CD4-positive, alpha-beta T cell treated with Interleukin-2 at 100 ng/mL for 4 hours (primary cell): ENCODE data around the gene TSPAN9.
A peak's percentile ranks its signal among the peaks of the same experiment; 100 is the strongest.

Experiments used
- DNase-seq: peaks from one replicate; pipeline ENCODE4 v3.0.0-alpha.2; 2020; ENCODE audit warnings: low spot score

TSPAN9 gene

GRCh38 chr12:3189282-3189681 lies 112.1 kb downstream of the TSPAN9 start:
- DNase-seq, result no peak

DNA sequence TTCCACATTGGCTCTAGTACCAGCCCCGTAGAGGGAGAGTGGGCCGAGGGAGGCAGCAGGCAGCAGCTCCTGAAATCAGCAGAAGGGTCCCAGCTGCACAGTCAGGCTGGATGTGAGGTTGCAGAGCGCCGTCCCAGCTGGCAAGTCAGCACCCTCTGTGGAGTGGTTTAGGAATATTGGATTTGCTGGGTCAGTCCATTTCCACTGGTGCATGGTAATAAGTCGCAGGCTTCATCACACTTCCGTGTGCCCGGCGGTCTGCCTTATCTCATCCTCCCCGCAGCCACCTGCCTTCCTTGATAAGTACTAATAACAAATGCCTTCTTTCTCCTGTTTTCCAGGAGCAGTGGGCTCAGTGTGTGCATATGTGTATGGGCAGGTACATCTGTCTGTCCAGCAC lies 112.9 kb downstream of the TSPAN9 start:
- DNase-seq, result no peak

DNA sequence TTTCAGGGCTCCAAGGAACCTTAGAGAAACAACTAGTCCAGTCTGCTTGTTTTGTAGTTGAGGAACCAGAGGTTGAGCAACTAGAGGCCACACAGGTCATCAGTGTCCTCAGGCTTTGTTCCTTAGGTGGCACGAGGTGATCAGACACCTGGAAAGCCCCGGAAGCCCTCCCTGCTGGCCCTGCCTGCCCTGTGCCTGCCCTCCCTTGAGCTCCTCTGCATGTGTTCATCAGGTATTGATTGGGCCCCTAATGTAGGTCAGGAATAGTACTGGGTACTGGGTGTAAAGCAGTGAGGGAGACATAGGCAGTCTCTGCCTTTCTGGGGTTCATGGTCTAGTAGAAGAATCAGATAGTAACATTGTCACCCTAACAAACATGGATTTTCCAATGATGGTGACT lies 114.3 kb downstream of the TSPAN9 start:
- DNase-seq, result no peak

- DNase-seq, result no peak
Measured at GRCh38 chr12:3192221-3192620, 115.0 kb downstream of the TSPAN9 start.

GRCh38 chr12:3193131-3193530 lies 116.0 kb downstream of the TSPAN9 start:
- no peak for DNase-seq

GRCh38 chr12:3193755-3194154 lies 116.6 kb downstream of the TSPAN9 start:
- no peak for DNase-seq

DNA sequence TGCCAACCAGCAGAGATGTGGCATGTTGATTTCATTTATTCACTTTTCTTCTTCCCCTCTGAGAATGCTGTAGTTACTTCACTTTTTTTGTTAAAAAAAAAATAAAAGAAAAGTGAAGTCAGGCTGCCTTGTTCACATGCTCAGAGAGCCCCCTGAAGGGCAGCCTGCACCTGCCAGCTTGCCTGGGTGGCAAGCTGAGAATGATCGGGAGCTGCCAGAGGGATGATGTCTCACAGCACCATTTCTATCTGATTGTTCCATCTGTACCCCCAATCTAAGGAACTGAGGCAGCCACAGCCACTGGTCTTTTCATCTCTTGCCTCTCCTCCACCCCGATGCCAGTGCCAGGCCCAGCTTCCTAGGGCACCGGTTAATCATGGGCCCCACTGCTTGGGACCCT lies 118.2 kb downstream of the TSPAN9 start:
- DNase-seq, result no peak

- DNase-seq, result no peak
Measured at GRCh38 chr12:3195859-3196483, 118.8 kb downstream of the TSPAN9 start.

GRCh38 chr12:3196488-3196887 lies 119.3 kb downstream of the TSPAN9 start:
- no peak for DNase-seq

DNA sequence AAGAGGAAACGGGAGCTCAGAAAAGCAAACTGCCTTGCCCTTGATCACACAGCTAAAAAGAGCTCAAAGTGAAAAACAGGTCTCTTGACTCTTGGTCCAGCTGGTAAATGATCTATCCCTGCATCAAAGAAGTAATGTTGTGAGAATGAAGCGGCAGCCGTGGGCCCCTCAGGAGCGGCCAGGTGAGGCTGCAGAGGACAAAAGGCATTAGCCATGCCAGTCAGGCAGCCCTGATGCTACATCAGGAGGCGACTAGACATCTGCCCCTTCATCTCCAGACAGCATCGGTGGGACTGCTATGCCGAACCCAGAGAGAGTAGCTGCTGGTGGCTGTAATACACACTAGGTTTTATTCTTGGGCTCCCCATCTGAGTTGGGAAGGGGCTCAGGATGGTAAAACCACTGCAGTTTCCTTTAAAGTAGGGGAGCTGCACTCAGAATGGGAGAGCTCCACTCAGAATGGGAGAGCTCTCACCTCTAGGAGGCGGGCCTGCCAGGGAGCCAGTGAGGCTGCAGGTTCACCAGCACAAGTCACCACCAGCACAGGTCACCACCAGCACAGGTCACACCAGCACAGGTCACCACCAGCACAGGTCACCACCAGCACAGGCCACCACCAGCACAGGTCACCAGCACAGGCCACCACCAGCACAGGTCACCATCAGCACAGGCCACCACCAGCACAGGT lies 120.1 kb downstream of the TSPAN9 start:
- no peak for DNase-seq

GRCh38 chr12:3199551-3200031 lies 122.4 kb downstream of the TSPAN9 start:
- DNase-seq, result no peak

GRCh38 chr12:3200032-3200617 lies 122.9 kb downstream of the TSPAN9 start:
- DNase-seq, result no peak

GRCh38 chr12:3200814-3201233 lies 123.6 kb downstream of the TSPAN9 start:
- DNase-seq, result no peak

- no peak for DNase-seq
Measured at GRCh38 chr12:3201339-3202051, 124.3 kb downstream of the TSPAN9 start.

GRCh38 chr12:3202096-3202495 lies 124.9 kb downstream of the TSPAN9 start:
- DNase-seq, result no peak

- peak; percentile 43 for DNase-seq
Measured at GRCh38 chr12:3202734-3203446, 125.7 kb downstream of the TSPAN9 start.

DNA sequence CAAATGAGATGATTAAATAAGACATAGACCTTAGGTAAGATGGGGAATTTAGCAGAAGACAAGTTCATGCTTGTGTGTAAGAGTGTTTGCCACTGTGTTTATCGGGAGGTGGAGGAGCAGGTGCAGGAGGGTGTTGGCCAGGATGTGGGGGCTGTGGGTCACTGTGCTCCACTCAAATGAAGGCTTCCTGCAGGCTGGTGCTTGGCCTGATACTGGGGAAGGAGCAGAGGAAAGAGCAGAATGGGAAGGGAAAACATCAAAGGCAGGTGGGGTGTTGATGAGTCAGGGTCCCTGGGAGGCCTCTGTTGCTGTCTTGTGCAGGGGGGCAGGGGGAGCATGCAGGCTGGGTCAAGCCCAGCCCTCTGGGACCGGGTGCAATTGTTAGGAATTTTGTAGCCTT lies 126.5 kb downstream of the TSPAN9 start:
- DNase-seq, result no peak

- no peak for DNase-seq
Measured at GRCh38 chr12:3204143-3204542, 127.0 kb downstream of the TSPAN9 start.

DNA sequence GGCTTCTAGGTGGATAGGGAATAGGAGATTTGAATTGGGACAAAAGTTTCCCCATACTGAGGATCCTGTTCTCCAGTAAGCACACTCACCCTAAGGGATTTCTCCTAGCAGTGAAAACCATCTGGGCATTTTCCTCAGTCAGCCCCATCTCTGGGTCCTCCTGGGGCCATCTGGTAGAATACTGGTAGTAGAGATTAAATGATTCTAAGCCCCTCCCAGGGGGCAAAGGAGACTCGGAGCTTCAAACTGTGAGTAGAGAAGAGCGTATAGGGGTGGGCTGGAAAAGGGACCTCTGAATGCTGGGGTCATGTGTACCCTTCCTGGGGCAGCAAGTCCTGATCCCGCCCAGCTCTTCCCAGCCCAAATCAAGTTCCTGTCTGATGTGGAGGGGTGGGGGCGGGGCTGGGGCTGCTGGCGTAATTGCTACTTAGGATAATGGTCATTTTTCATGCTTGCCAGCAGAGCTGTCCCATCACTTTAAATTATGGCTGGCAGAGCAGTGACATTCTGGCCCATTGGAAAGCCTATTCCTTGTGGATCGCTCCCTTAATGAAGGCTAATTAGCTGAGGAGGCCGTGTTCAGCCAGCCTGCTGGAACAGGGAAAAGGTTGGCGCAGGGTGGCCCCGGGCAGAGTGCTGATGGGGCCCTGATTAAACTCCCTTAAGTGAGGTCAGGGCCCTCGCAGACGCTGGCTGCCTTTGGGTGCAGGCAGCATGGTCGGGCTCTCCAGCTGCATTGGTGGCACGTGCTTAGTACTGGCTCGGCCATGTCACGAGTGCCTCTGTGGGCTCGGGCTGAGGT lies 127.8 kb downstream of the TSPAN9 start:
- DNase-seq, result no peak

DNA sequence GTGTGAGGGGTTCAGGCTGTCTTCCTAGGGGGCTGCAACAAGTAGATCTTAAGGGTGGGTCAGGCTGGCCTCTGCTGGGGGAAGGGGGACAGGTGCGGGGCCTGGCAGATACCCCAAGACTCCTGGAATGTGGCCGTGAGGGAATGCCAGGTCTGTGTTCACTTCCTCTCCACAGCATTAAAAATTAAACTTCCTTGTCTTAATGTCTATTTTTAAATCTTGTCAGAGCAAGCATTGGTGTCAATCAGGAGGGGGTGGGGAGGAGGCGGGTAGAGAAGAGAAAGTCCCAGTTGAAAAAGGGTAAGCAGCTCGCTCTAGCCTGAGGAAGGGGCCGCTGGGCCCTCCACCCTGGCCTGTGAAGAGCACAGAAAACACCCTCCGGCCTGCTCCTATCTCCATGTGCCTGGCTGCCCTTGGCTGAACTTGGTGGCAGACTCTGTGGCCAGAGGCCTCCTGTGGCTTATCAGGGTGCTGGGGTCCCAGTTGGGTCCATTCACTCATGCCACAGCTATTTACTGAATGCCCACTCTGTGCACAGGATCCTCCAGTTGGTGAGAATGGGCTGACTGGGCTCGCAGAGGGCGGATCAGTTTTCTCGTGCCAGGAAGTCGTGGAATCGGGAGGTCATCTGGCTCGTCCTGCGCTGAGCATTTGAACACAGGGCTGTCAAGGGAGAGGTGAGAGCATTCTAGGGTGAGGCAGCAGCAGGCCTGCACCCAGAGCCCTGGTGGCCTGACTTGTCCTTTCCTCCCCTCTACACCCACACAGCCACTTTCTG lies 128.8 kb downstream of the TSPAN9 start:
- no peak for DNase-seq
